ENCODE data around the gene XPNPEP1.

Gene XPNPEP1

DNA sequence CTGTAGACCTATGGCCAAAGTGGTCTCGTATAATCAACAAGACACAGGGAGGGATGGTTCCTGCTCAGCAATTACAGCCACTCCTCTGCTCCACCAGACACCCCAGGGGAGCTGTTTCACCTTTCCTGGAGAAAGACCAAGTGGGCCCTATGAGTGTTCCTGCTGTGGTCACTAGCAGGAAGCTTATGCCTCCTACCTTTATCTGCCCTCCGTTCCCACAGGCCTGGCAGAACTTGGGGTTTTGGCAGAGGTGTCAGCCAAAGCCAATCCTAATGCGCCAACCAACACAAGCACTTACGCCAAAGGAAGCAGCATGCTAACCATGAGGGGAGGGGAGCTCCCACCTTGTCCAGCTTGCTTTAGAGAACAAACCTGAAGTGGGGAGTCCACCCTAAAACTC lies 31.2 kb downstream of the XPNPEP1 start:
- no peak for DNase-seq

DNA sequence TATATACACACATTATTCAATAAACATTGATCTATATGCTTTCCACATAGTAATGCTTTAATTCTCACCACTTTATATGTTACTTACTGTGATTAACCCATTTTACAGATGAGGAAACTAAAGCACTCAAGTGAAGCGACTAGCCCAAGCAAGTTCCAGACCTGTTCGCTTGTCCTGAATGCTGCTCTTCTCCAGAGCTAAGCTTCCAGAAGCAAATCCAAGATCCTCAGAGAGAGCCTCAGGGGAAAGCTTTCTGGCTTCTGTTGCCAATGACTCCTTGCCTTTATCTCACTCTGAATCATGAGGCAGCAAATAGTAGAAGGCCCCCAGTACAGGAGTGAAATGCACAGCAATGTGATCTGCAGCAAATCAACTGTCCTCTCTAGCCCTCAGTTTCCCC lies 32.2 kb downstream of the XPNPEP1 start:
- DNase-seq, result no peak

DNA sequence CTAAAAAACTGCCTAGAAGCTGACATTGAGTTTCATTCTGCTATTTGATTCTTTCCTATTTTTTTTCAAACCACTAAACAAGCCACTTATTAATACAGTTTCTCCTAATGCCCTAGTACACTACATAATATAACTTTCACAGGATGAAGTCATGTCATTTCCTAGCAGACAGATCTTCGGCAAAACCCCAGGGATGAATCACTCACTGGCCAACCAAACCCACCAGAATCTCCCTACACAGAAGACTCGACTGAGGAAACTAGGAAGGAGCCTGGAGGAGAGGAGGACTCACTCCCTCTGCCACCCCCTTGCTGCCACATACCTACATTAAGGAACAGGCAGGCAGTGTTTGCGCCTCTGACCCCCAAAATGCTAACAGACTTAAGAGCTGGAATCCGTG lies 33.4 kb downstream of the XPNPEP1 start:
- no peak for DNase-seq

DNA sequence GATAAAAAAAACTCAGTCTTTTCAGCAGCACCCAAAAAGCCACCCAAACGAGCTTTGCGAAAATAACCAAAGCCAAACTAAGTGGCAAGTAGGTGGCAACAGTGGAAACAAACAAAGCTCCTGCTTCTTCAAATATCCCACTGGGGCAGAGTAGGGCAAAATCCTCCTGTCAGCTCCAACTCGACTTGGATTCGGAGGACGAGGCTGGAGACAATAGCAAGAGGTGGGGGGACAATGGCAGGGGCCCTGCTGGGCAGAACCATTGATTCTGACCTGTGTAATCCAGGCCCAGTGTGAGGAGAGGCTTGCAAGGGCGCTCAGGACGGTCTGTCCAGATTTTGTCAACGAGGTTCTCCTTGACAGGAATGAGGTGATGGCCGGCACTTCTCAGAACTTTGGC lies 35.5 kb downstream of the XPNPEP1 start:
- no peak for DNase-seq

DNA sequence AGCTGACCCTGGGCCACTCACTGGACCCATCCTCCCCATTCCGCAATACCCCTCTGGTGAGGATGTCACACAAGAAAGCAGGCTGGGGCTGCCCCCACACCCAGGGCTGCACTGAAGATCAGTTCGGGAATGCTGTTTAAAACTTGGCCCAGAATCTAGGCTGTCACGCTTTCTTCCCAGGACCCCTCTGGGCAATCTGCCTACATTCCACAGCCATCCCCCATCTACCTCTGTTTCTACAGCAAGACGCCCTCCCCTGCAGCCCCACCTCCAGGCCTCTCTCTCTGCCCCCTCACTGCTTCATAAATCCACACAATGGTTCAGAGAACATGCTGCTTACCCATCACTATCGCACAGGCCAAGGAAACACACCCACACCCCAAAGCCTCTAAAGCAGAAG lies 36.1 kb downstream of the XPNPEP1 start:
- DNase-seq, result no peak

DNA sequence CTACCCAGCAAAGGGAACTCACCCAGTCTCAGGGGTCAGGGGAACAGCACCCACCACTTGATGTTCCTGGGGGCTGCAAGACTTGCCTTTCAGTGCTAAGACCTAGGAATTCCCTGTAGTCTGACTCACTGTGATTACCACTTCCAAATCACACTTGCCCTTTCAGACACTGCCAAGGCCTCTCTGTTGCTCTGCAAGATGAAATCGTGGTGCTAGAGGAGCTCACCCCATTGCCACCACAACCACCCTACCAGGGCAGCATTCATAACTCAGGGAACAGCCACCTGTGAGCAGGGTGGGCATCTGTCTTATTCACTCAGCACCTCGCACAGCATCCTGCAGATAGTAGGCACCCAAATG lies 36.5 kb downstream of the XPNPEP1 start:
- DNase-seq, result no peak

DNA sequence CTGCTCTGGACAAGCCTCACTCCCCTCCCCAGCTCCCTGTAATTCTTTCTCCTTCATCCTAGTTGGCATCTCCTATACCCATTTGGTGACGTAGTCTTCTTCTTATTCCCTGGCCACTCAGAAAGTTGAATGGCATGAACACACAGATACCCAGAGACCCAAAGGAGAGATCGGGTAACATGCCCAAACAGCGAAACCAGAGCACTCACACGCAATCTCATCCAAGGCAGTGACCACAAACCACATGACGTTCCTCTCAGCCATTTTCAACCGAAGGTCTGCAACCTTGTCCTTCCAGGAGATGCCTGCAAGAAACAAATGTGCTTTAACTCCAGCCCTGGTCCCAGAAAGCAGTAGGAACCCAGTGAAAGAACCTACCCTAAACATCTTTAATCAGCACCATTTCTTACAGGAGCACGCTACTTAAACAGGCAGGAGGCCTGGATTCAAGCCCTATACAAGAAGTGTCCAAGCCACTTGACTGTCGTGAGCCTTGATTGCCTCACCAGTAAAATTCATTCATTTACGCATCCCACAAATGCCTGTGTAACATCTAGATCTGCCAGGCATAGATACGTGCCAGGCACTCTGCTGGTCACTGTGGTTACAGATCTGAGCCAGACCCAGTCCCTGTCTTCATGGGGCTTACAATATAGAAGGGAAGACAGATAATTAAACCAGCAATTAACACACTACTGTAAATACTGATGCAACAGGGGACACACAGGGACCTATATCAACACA lies 37.1 kb downstream of the XPNPEP1 start:
- no peak for DNase-seq

DNA sequence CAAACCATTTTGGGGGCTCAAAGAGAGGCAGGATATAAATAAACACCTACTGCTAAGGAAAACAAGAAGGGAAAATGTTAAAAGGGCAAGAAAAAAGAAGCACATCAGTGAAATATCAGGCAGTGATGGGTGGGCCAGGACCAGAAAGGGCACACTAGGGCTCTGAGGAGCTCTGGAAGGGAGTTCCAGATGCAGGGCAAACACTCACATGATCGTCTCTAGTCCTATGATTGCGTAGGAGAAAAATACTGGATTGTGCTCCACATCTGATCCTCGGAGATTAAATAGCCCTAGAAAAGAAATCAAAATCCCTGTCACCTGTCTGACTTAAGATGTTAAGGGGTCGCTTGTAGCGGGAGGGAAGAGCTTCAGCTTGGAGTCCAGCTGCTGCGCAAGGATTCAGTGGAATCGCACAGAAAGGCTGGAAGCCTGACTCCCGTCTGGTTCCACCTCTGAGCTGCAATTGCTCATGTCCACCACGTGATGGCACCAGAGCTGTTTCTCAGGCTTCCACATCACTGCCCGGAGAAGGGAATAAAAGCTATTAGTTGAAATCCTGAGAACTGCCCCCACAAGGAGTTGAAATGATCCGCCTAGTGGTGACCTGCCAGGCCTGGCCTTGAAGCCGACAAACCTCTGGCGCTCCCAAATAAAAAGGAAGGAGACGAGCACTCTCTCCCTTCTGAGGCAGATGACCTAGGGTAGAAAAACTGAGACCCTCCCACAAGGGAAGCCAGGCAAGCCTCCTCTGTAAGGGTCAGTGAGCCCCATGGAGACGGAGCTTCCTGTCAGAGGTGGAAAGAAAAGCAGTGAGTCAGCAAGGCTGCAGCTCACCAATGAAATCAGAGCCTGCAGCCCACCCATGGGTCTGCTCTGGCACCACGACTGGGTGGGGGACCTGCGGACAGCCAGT lies 39.2 kb downstream of the XPNPEP1 start:
- DNase-seq, result peak; percentile 31

DNA sequence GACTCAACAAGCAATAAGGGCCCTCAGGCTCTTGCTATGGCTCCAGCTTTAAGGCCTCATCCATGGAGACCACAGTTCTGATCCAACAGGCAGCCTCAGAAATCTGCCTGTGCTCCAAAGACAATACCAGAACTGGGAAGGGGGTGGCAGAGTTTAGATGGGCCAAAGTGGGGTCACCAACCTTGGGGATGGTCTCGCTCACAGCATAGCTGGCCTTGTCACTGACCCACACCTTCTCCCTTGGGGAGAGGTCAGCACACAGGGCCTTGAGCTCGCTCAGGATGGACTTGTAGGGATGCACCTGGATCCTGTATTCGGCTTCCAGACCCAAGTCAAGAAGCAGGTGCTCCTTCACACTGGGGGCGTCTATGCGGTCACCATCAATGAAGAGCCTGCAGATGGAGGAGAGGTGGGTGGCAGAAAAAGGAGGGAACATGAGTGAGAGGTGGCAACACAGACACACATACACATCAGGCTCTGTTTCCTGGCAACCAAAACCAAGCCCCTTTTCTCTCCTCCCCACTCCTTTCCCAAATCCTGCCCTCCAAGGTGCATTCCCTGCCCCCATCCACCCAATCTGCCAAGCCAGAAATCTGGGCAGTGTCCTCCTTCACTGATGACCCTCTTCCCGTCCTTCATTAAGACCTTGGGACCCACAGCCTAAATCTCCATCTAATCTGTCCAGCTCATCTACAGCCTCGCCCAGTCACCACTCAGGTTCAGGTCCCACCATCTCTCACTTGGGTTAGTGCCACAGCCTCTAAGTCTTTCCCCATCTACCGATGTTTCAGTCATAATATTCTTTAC lies 40.9 kb downstream of the XPNPEP1 start:
- DNase-seq, result no peak

DNA sequence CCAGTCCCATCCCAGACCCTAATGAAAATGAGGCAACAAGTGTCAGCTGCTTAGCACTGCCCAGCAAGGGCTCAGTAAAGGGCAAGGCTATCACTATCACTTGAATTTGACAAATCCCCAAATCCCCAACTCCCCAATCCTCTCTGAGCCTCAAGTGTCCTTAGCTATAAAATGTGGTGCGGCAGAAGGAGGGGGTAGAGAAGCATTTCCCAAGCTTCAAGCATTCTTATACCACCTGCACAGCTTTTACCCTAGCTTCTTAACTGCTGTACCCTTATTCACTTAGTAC lies 41.6 kb downstream of the XPNPEP1 start:
- DNase-seq, result no peak

DNA sequence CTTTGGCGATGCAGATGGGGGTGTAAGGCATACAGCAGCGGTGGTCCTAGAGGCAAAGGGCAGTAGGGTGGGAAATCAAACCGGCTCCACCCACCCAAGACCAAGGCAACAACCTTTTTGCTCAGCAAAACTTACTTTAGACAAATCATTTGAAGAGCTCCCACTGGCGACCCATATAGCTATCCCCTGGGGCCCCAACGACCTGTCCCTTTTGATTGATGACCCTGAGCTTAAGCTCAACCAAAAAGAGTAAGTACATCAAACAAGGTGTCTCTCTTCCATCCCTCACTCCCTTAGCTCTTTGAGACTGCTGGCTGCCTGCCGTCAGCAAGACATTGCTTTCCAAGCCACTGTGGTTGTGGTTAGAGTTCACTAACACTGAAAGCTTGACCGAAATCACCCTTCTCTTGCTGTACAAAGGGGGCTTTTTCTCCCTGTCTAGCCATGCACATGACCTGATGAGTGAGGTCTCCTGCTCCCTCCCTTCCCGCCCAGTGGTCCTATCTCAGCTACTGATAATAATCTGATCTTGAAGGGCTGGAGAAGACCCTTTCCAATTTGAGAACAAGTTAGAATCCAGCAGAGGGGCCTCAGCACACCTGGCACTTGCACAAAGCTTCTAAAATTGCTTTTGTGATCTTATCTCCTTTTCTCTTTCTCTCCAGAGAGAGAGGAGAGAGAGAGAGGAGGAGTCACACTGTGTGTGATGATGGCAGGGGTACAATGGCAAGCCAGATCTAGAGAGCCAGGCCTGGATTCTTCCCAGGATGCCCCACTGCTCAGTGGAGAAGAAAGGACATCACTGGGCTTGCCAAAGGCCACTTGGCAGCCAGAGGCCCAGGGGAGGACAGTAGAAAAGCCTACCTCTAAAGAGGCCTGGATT lies 42.2 kb downstream of the XPNPEP1 start:
- no peak for DNase-seq

DNA sequence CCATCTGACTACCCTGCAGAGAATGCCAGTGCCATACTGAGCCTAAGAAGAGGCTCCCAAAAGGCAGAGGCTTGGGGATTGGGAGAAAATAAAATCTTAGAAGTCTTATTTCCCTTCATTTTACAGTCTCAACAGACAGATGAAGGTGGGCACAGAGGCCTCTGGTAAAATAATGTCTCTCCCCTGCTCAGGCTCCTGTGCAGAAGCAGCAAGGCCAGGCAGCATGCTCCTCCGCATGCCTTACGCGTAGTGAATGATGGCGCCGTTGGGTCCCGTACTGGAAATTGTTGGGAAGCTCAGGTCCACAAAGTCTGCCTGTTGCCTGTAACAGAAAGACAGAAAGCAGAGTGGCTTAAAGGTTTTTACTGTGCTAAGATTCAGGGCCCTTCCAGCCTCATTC lies 45.8 kb downstream of the XPNPEP1 start:
- DNase-seq, result no peak

DNA sequence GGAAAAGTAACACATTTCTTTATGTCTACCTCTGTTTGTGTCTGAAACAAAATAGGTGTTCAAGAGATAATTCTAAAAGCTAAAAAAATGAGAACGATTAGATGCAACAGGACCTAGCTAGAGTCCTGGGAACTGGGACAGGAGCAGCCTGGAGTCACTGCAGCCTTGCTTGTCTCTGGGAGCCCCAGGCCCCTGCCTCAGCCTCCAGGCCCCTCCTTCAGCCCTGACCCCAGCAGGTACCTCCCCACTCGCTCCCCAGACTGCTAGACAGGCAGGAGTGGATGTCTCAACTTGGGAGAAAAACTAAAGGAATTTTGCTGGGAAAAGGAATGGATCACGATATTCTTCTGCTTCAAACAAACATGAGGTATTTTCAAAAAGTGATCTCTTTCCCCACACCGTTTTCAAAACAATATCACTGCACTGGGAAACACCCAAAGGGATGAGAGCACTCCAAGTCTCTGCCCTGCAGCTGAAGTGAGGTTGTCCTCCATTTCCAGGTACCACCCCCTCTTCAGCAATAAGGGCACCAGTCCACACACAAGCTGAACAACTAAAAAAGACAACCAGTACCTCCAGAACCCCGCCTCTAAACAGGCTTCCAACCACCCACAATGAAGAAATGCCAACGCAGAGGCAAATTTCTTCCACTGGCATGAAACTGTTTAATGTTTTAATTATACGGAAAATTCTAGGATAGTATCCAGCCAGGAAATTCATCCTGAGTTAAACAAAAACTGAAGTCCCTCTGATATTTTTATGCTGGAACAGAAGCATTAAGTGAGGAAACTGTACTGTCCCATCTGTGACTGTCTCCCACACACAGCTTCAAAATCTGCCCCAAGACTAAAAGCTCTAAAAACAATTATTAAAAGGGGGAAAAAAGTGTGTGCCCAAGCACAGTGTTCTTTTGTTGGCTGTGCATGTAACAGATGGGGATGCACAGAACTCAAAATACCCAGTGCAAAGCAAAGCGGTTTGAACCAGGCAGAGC lies 47.2 kb downstream of the XPNPEP1 start:
- no peak for DNase-seq

DNA sequence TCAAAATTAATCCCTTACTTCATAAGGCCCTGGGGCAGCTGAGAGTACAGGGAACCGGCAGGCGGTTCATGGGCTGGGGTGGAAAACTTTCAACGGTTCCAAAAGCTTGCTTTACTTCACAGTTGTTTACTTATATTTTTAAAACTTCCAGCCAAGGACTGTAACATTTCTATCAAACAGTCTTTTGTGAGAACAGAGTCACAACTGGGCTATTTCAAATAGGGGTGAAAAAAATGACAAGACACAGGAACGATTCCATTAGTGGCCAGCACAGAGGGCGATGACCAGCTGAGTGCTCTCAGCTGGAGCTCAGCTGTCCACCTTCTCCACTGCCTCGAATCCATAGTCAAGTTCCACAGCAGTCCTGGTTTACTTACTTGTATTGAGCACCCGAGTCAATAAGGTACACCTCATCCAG lies 48.2 kb downstream of the XPNPEP1 start:
- no peak for DNase-seq

DNA sequence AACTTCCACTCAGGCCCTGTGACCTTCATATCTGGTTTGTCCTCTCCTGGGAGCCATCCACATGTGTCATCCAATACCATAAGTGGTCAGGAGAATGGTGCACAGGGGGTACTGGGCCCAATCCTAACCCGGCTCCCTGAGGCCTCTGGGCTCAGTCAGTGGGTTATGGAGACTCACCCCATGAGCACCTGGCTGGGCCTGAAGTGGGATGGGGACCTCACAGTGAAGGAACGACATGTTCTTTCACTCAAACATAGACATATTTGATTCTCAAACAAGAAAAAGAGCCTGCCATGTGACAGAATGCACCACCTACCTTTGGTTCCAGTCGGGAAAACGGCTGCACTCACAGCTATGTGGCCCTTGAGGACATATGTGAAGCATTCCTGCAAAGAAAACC lies 51.8 kb downstream of the XPNPEP1 start:
- DNase-seq, result no peak

DNA sequence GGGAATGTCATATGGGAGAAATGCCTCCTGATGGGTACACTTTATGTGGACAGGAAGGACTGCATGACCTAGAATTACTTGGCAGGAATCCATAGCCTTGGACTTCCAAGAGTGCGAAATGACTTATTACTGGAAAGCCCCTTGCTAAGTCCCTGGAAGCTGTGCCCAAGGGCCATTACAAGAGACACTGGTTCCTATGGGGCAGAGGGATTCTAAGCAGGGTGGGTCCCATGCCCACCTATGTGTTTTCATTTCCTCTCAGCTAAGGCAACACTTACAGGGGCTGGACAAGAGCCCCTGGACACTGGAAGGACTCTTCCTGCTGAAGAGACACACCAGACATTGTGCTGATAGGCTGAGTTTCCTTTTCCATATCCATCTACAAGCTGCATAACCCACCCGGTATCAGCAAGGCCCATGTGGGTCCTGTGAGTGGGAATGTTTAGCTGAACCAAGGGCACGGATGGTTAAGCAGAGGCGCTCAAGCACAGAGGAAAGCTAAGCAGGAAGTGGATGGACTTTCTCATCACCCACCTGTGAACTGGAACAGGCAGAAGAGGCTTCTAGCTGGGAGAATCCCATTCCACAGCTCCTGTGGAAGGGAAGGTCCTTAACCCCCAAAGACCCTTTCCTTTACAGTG lies 56.2 kb downstream of the XPNPEP1 start:
- DNase-seq, result no peak

DNA sequence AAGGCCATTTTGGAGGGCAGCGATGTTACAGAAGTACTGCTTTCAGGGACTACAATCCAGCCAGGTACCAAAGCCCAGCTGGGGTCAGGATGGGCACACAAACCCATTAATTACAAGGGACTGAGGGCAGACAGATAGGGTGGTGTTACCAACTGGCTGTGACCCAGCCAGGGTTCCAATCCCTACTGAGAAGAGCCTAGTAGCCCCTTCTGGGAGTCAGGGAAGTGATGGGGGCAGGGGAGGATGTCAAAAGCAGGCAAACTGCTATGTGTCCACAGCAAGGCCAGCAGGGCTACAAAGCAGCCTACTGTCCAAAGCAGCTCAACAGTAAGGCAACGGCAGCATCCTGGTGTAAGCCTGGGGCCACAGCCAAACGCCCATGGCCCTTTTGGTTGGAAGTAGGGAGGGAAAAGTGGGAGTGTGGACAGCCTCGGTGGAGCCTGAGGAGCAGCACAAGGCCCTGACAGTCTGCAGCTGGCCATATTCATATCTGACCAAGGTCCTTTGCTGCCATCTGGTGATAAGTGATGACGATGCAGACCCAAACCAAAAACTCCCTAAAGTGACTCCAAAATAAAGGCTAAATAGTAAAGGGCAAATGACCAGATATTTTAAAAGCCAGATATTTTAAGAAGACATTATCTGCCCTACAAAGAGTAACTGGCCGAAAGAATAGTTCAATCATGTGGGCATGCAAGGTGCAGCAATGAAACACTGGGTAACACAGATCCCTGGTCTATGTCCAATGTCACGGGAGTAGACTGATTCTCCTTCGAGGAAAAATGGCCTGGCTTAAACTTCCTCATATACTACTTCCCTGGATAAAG lies 56.9 kb downstream of the XPNPEP1 start:
- no peak for DNase-seq

DNA sequence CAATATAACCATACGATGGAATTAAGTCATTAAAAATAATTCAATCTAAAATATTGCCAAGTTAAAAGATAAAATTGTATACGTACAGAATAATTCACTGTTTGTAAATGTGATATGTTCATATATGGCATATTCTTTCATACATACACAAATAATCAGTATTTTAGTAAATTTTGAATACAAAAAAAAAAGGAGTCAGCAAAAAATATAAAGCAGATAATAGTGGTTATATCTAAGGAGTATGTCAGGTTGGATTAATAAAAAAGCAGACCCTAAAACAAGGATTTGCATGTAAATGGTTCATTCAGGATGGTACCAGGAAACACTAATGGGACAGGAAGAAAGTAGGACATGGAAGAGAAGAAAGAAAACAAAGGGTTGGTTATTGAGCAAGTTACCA lies 59.5 kb downstream of the XPNPEP1 start:
- DNase-seq, result no peak

DNA sequence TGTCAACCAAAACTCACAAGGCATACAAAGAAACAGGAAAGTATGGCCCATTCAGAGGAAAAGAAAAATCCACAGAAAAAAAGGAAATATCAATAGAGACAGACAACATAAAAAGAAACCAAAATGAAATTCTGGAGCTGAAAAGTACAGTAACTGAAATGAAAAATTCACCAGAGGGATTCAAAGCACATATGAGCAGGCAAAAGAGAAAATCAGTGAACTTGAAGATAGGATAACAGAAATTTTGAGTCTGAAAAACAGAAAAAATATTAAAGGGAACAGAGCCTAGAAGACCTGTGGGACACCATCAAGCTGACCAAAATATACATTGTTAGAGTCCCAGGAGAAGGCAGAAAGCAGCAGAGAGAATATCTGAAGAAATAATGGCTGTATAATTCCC lies 60.6 kb downstream of the XPNPEP1 start:
- no peak for DNase-seq

DNA sequence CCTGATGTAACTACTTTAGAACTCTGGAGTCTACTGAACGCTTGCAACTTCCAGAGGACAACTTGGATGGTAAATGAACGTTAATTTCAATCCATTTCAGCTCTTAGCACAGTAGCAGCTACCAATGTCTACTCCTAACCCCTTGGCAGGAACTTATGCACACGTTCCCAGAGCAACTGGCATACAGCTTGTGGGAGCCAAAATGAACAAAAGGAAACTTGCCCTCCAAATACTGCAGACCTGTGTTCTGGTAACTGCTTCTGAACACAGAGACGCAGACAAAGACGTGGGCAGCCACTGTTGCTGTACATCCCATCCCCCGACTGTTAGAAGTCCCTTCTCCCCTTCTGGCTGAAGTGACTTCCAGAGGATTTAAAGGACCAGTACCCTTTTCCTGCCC lies 61.3 kb downstream of the XPNPEP1 start:
- DNase-seq, result no peak
